ENCODE data around the gene CCDC121.

CCDC121 gene

GRCh38 chr2:27628767-27629709 lies at the start of gene CCDC121, which contains the start of gene GPN1:
CCDC121 (minus strand) TSS chr2:27629012; CDS start chr2:27627799, 1,213 bp downstream.
GPN1 (plus strand) TSS chr2:27629050; CDS start chr2:27629059, 9 bp downstream.
- Histone ChIP-seq H3K27ac (ENCODE audit: low read length) (no peak within 1 kb of the TSS), H3K27me3 (ENCODE audit: control insufficient read depth, insufficient read depth, low read length) (no peaks in the 10 kb centered on the region), H3K9me3 (ENCODE audit: control insufficient read depth, insufficient read depth, low read length) (no peaks in the 10 kb centered on the region), H3K36me3 (ENCODE audit: control insufficient read depth, insufficient read depth, low read length) (no peaks in the 10 kb centered on the region; the same call in 1 of the 2 replicates), H3K4me3 (ENCODE audit: low read length) (peak within 1 kb of the TSS; percentile 93), H3K4me1 (ENCODE audit: control insufficient read depth, insufficient read depth, low read length) (no peaks in the 10 kb centered on the region; the same call in 1 of the 2 replicates)
- no CpG with 5 or more reads among the region's 44 CpGs for WGBS (ENCODE audit: insufficient coverage, insufficient read length)
- peak; percentile 63 for DNase-seq (ENCODE audit: low read depth, low spot score)

- Histone ChIP-seq H3K4me1 (ENCODE audit: control insufficient read depth, insufficient read depth, low read length) (no peaks in the 10 kb centered on the region), H3K9me3 (ENCODE audit: control insufficient read depth, insufficient read depth, low read length) (no peaks in the 10 kb centered on the region), H3K4me3 (ENCODE audit: low read length) (no peak overlapping the region), H3K36me3 (ENCODE audit: control insufficient read depth, insufficient read depth, low read length) (peaks cover 3% of the 10 kb centered on the region; the same call in 1 of the 2 replicates), H3K27me3 (ENCODE audit: control insufficient read depth, insufficient read depth, low read length) (no peaks in the 10 kb centered on the region), H3K27ac (ENCODE audit: low read length) (no peak overlapping the region)
- no peak for DNase-seq (ENCODE audit: low read depth, low spot score)
- WGBS (ENCODE audit: insufficient coverage, insufficient read length) = no CpG with 5 or more reads among the region's 5 CpGs
These were observed 44.1 kb upstream of the CCDC121 start for GRCh38 chr2:27672723-27673486.

GRCh38 chr2:27671235-27671634 lies 42.4 kb upstream of the CCDC121 start:
- no CpG with 5 or more reads among the region's 4 CpGs for WGBS (ENCODE audit: insufficient coverage, insufficient read length)
- Histone ChIP-seq H3K36me3 (ENCODE audit: control insufficient read depth, insufficient read depth, low read length) (peaks cover 3% of the 10 kb centered on the region; the same call in 1 of the 2 replicates), H3K9me3 (ENCODE audit: control insufficient read depth, insufficient read depth, low read length) (no peaks in the 10 kb centered on the region), H3K27ac (ENCODE audit: low read length) (no peak overlapping the region), H3K27me3 (ENCODE audit: control insufficient read depth, insufficient read depth, low read length) (no peaks in the 10 kb centered on the region), H3K4me1 (ENCODE audit: control insufficient read depth, insufficient read depth, low read length) (no peaks in the 10 kb centered on the region), H3K4me3 (ENCODE audit: low read length) (no peak overlapping the region)
- DNase-seq (ENCODE audit: low read depth, low spot score) = no peak

GRCh38 chr2:27667446-27667845 lies 38.6 kb upstream of the CCDC121 start:
- Histone ChIP-seq H3K27ac (ENCODE audit: low read length) (no peak overlapping the region), H3K27me3 (ENCODE audit: control insufficient read depth, insufficient read depth, low read length) (no peaks in the 10 kb centered on the region), H3K4me1 (ENCODE audit: control insufficient read depth, insufficient read depth, low read length) (no peaks in the 10 kb centered on the region), H3K4me3 (ENCODE audit: low read length) (no peak overlapping the region), H3K9me3 (ENCODE audit: control insufficient read depth, insufficient read depth, low read length) (no peaks in the 10 kb centered on the region), H3K36me3 (ENCODE audit: control insufficient read depth, insufficient read depth, low read length) (no peaks in the 10 kb centered on the region)
- DNase-seq (ENCODE audit: low read depth, low spot score) = no peak
- no CpG with 5 or more reads among the region's 1 CpG for WGBS (ENCODE audit: insufficient coverage, insufficient read length)

- DNase-seq (ENCODE audit: low read depth, low spot score) = no peak
- no peaks in the 10 kb centered on the region for H3K9me3 ChIP-seq (ENCODE audit: control insufficient read depth, insufficient read depth, low read length)
- peak overlapping the region; percentile 72; the same call in 1 of the 2 replicates for H3K4me3 ChIP-seq (ENCODE audit: low read length)
- no peak overlapping the region for H3K27ac ChIP-seq (ENCODE audit: low read length)
- no CpG with 5 or more reads among the region's 16 CpGs for WGBS (ENCODE audit: insufficient coverage, insufficient read length)
- no peaks in the 10 kb centered on the region for H3K36me3 ChIP-seq (ENCODE audit: control insufficient read depth, insufficient read depth, low read length)
- no peaks in the 10 kb centered on the region for H3K27me3 ChIP-seq (ENCODE audit: control insufficient read depth, insufficient read depth, low read length)
- no peaks in the 10 kb centered on the region for H3K4me1 ChIP-seq (ENCODE audit: control insufficient read depth, insufficient read depth, low read length)
These were observed 36.0 kb upstream of the CCDC121 start for GRCh38 chr2:27664622-27665363.

- no peak overlapping the region for H3K27ac ChIP-seq (ENCODE audit: low read length)
- no peaks in the 10 kb centered on the region for H3K4me1 ChIP-seq (ENCODE audit: control insufficient read depth, insufficient read depth, low read length)
- WGBS (ENCODE audit: insufficient coverage, insufficient read length) = no CpG with 5 or more reads among the region's 28 CpGs
- DNase-seq (ENCODE audit: low read depth, low spot score) = no peak
- no peaks in the 10 kb centered on the region for H3K36me3 ChIP-seq (ENCODE audit: control insufficient read depth, insufficient read depth, low read length)
- H3K27me3 ChIP-seq (ENCODE audit: control insufficient read depth, insufficient read depth, low read length) = no peaks in the 10 kb centered on the region
- peak overlapping the region; percentile 72 for H3K4me3 ChIP-seq (ENCODE audit: low read length)
- H3K9me3 ChIP-seq (ENCODE audit: control insufficient read depth, insufficient read depth, low read length) = no peaks in the 10 kb centered on the region
These were observed 35.4 kb upstream of the CCDC121 start for GRCh38 chr2:27664154-27664574.

GRCh38 chr2:27663285-27664153 lies 34.7 kb upstream of the CCDC121 start, which contains the start of the genes SLC4A1AP and SUPT7L:
SLC4A1AP (plus strand) TSS chr2:27663889; CDS start chr2:27663915, 26 bp downstream.
SUPT7L (minus strand) TSS chr2:27663614; CDS start chr2:27662192, 1,422 bp downstream.
- H3K27ac ChIP-seq (ENCODE audit: low read length) = no peak within 1 kb of the TSS
- DNase-seq (ENCODE audit: low read depth, low spot score) = peak; percentile 55
- no CpG with 5 or more reads among the region's 56 CpGs for WGBS (ENCODE audit: insufficient coverage, insufficient read length)
- no peaks in the 10 kb centered on the region for H3K36me3 ChIP-seq (ENCODE audit: control insufficient read depth, insufficient read depth, low read length)
- no peaks in the 10 kb centered on the region for H3K27me3 ChIP-seq (ENCODE audit: control insufficient read depth, insufficient read depth, low read length)
- H3K9me3 ChIP-seq (ENCODE audit: control insufficient read depth, insufficient read depth, low read length) = no peaks in the 10 kb centered on the region
- H3K4me1 ChIP-seq (ENCODE audit: control insufficient read depth, insufficient read depth, low read length) = no peaks in the 10 kb centered on the region
- H3K4me3 ChIP-seq (ENCODE audit: low read length) = peak within 1 kb of the TSS; percentile 72

GRCh38 chr2:27661371-27661770 lies 32.6 kb upstream of the CCDC121 start:
- WGBS (ENCODE audit: insufficient coverage, insufficient read length) = no CpG with 5 or more reads among the region's 1 CpG
- no peak overlapping the region for H3K27ac ChIP-seq (ENCODE audit: low read length)
- H3K27me3 ChIP-seq (ENCODE audit: control insufficient read depth, insufficient read depth, low read length) = no peaks in the 10 kb centered on the region
- DNase-seq (ENCODE audit: low read depth, low spot score) = no peak
- H3K4me1 ChIP-seq (ENCODE audit: control insufficient read depth, insufficient read depth, low read length) = no peaks in the 10 kb centered on the region
- H3K36me3 ChIP-seq (ENCODE audit: control insufficient read depth, insufficient read depth, low read length) = peaks cover 4% of the 10 kb centered on the region; the same call in 1 of the 2 replicates
- H3K4me3 ChIP-seq (ENCODE audit: low read length) = no peak overlapping the region
- no peaks in the 10 kb centered on the region for H3K9me3 ChIP-seq (ENCODE audit: control insufficient read depth, insufficient read depth, low read length)
